HG03521 (cell line): Measurements from ENCODE around the gene DHRSX.
A peak's percentile ranks its signal among the peaks of the same experiment; 100 is the strongest.
"Not testable (repeated sequence)": the region's sequence is repeated elsewhere in the genome, so short reads cannot be mapped to it uniquely, and the experiment has no call there.

Experiments used
- ATAC-seq: cut with Tn5 transposase; IDR thresholded peaks from one replicate; pipeline ENCODE4 v1.9.1; 2021; ENCODE audit warnings: mild to moderate bottlenecking, moderate library complexity; ENCODE audit not compliant: unreplicated experiment

Gene DHRSX

GRCh38 chrX:2500803-2501558 lies at the start of gene DHRSX, which contains the start of gene ZBED1:
TSS of gene DHRSX (minus strand) at chrX:2500976. CDS start at chrX:2500925, 51 bp downstream.
TSS of gene ZBED1 (minus strand) at chrX:2500976. CDS start at chrX:2490719, 10,257 bp downstream.
- ATAC-seq, result peak; percentile 57

- no peak for ATAC-seq
Measured at GRCh38 chrX:2549876-2550275, 49.1 kb upstream of the DHRSX start.

- no peak for ATAC-seq
Measured at GRCh38 chrX:2548711-2549423, 48.1 kb upstream of the DHRSX start.

- no peak for ATAC-seq
Measured at GRCh38 chrX:2547736-2548135, 47.0 kb upstream of the DHRSX start.

GRCh38 chrX:2546496-2546895 lies 45.7 kb upstream of the DHRSX start:
- ATAC-seq, result no peak

GRCh38 chrX:2545144-2545543 lies 44.4 kb upstream of the DHRSX start:
- no peak for ATAC-seq

GRCh38 chrX:2542826-2543521 lies 42.2 kb upstream of the DHRSX start:
- ATAC-seq, result no peak

GRCh38 chrX:2541603-2542002 lies 40.8 kb upstream of the DHRSX start:
- no peak for ATAC-seq

GRCh38 chrX:2540426-2540947 lies 39.7 kb upstream of the DHRSX start:
- no peak for ATAC-seq

- no peak for ATAC-seq
Measured at GRCh38 chrX:2539586-2539985, 38.8 kb upstream of the DHRSX start.

GRCh38 chrX:2538031-2538757 lies 37.4 kb upstream of the DHRSX start:
- ATAC-seq, result no peak

GRCh38 chrX:2536974-2537373 lies 36.2 kb upstream of the DHRSX start:
- ATAC-seq, result no peak

- no peak for ATAC-seq
Measured at GRCh38 chrX:2536141-2536540, 35.4 kb upstream of the DHRSX start.

GRCh38 chrX:2534261-2535021 lies 33.7 kb upstream of the DHRSX start:
- ATAC-seq, result not testable (repeated sequence)

- no peak for ATAC-seq
Measured at GRCh38 chrX:2533424-2533823, 32.6 kb upstream of the DHRSX start.

- ATAC-seq, result no peak
Measured at GRCh38 chrX:2526390-2526789, 25.6 kb upstream of the DHRSX start.

GRCh38 chrX:2523911-2524310 lies 23.1 kb upstream of the DHRSX start:
- no peak for ATAC-seq

GRCh38 chrX:2521927-2522386 lies 21.2 kb upstream of the DHRSX start:
- ATAC-seq, result peak; percentile 35

GRCh38 chrX:2521092-2521926 lies 20.5 kb upstream of the DHRSX start:
- peak; percentile 65 for ATAC-seq
